VCaP (cell line): ENCODE measurements around the gene MARCO.
"Not testable (repeated sequence)": the region's sequence is repeated elsewhere in the genome, so short reads cannot be mapped to it uniquely, and the experiment has no call there.

Source experiments
- H3K27ac ChIP-seq: fragments of 450-650 bp; 2 replicates; pipeline ENCODE4 v1.5.1; 2017
- TF ChIP-seq, protein P1 (sequence below): fragments of 450-650 bp; conservative IDR thresholded peaks from 2 replicates; pipeline ENCODE4 v1.5.1; 2017; ENCODE audit warnings: mild to moderate bottlenecking, moderate library complexity

Gene MARCO

DNA sequence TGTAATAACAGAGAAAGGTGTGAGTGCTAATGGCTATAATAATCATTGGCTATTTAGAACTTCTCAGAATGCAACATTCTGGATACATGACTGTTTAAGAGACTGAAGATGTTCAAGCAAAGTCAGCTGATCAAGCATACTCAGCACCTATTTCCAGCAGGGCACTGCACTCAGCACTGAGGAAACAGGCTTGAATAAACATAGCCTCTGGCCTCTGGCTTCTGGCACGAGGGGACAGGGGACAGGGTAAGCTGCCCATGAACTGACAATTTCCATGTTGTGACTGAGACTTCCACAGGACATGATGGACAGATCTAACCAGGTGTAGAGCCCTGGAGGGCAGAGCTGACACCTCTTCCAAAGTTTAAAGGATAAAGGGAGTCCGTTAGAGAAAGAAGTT lies 1.3 kb downstream of the MARCO start:
- TF ChIP-seq, protein P1, sequence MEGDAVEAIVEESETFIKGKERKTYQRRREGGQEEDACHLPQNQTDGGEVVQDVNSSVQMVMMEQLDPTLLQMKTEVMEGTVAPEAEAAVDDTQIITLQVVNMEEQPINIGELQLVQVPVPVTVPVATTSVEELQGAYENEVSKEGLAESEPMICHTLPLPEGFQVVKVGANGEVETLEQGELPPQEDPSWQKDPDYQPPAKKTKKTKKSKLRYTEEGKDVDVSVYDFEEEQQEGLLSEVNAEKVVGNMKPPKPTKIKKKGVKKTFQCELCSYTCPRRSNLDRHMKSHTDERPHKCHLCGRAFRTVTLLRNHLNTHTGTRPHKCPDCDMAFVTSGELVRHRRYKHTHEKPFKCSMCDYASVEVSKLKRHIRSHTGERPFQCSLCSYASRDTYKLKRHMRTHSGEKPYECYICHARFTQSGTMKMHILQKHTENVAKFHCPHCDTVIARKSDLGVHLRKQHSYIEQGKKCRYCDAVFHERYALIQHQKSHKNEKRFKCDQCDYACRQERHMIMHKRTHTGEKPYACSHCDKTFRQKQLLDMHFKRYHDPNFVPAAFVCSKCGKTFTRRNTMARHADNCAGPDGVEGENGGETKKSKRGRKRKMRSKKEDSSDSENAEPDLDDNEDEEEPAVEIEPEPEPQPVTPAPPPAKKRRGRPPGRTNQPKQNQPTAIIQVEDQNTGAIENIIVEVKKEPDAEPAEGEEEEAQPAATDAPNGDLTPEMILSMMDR = no peak

DNA sequence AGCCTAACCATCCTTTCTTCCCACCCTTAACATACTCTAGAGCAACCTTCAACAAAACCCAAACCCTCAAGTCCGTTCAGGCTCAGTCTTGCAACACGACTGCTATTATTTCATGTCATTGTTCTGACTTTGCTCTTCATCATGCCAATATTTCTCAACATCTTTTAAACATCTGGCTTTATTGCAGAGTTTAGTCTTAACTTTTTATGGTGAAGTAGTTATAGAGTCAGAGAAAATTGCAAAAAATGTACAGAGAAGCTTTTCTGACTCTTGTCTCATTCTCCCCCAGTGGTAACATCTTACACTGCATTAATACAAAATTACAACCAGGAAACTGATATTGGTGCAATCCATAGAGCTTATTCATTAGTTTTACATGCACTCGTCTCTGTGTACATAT lies 3.9 kb downstream of the MARCO start:
- no peak overlapping the region for H3K27ac ChIP-seq
- TF ChIP-seq, protein P1 = no peak

More for the DNA sequence above, 1.3 kb downstream of the MARCO start:
- no peak overlapping the region for H3K27ac ChIP-seq

DNA sequence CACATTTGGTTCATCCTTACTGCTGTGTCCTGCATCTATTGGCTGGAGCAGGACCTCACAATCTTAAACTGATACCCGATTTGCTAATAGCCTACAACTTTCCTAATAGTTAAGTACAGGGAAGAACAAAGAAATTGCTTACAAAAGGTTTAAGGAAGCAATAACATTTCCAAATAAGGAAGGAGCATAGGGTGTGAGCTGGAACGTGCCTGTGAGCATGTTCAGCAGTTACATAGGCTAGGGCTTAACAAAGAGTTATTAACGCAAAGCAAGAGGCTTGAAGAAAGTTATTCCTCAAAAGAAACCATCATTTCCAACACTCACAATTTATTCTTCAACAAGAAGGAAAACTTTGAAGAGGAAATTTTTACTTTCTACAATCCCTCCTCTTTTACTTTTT lies 6.3 kb downstream of the MARCO start:
- not testable (repeated sequence) for H3K27ac ChIP-seq

DNA sequence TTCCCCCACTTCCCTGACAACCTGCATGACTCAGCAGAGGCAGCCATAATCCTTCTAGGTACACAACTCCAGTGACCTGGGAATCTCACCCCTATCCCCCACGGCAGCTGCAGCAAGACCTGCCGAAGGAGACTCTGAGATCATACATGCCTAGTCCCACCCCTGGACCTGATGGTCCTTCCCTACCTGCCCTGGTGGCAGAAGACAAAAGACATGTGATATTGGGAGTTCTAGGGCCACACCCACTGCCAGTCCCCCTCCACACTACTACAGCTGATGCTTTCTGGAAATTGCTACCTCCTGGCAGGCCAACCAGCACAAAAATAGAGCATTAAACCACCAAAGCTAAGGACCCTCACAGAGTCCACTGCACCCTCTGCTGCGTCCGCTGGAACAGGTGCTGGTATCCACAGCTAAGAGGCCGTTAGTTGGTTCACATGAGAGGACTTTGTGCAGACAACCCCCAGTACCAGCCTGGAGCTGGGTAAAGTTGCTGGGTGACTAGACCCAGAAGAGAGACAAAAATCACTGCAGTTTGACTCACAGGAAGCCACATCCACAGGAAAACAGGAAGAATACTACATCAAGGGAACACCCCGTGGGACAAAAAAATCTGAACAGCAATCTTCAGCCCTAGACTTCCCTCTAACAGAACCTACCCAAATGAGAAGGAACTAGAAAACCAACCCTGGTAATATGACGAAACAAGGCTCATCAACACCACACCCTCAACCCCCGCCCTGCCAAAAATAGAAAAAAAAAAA lies 12.5 kb downstream of the MARCO start:
- no peak overlapping the region for H3K27ac ChIP-seq
- TF ChIP-seq, protein P1 = no peak

DNA sequence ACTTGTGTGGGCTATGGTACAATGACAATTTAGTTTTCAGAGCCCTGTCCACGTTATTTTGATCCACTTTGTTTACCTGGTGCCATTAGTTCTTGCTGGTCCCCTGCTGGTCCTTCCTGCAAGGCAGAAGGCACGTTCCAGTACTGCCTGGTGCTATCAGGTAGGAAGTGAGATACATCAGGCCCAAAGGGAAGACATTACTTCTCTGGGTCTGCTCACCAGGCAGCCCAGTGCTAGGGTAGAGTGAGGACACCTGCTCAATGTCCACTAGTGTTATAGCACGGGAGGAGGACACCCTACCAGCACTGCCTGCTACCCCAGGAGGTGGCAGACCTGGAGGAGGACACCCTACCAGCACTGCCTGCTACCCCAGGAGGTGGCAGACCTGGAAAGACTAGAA lies 23.7 kb downstream of the MARCO start:
- TF ChIP-seq, protein P1 = no peak
- H3K27ac ChIP-seq = no peak overlapping the region

DNA sequence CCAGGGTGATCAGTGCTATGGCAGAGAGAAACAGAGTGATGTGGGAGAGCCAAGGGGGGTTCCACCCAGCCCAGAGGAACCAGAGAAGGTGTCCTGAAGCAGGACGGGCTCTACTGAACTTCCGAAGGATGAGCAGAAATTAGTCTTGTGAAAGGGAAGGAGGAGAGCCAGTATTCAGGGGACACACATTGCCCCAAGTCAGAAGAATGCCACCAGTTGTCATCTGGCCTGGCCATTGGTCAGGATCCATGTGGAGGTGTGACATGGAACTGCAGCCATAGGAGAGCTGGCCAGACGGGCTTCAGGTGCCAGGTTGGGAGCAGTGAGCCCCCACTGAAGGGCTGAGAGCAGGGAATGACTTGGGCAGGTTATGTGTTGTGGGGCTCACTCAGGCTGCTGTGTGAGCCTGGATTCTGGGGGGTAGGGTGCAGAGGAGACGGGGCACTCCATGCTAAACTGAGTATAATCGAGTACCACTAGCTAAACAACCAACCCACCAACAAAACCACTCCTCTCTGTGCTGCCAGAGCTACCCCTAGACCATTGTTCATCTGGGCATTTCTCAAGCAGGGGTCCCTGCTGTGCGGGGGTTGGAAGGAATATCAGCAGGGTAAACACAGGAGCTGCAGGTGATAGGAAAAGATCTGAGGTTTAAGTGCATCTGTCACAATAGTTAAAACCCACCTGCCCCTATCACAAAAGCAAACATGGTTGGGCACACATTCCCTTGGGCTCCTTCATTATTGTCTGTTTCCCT lies 25.3 kb downstream of the MARCO start:
- TF ChIP-seq, protein P1 = no peak
- no peak overlapping the region for H3K27ac ChIP-seq

DNA sequence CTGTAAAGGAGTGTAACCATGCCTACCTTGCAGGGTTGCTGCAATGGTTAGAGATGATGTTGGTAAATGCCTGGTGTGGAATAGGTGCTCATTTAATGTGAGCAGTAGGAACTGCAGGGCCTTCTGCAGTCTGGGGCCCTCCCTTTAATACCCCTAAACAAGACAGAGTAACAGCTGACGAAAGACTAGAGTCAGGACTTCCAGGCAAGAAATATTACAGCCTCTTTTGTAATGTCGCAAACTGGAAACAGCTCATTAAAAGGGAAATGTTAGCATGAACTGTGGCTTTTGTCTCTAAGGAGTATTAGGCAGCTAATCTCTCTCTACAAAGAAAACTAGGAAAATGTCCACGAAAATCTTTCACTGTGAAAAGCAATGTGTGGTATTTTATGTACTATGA lies 26.0 kb downstream of the MARCO start:
- TF ChIP-seq, protein P1 = no peak
- no peak overlapping the region for H3K27ac ChIP-seq
